OCI-LY1 (cell line): ENCODE results near the gene SELE.

Experiments
- H2AFZ ChIP-seq: fragments of 200-600 bp; sonication (generic), shearing (Covaris generic); 2 replicates; pipeline ENCODE4 v1.6.0; 2014; ENCODE audit warnings: antibody characterized with exemption, mild to moderate bottlenecking, low read length
- H3F3A ChIP-seq: fragments of 200-600 bp; sonication (generic), shearing (Covaris generic); 2 replicates; pipeline ENCODE4 v1.6.0; 2014; ENCODE audit warnings: mild to moderate bottlenecking, antibody characterized with exemption, low read length, moderate library complexity; ENCODE audit not compliant: insufficient read depth
- H3K27ac ChIP-seq: fragments of 200-600 bp; sonication (generic); 2 replicates; pipeline ENCODE4 v1.5.1; 2014; ENCODE audit warnings: low read length, mixed run types, mild to moderate bottlenecking, low read depth; ENCODE audit not compliant: poor library complexity, severe bottlenecking
- H3K27me3 ChIP-seq: fragments of 200-600 bp; sonication (generic); 2 replicates; pipeline ENCODE4 v1.6.0; 2014; ENCODE audit warnings: antibody characterized with exemption, mild to moderate bottlenecking, low read length, moderate library complexity; ENCODE audit not compliant: insufficient read depth
- H3K36me3 ChIP-seq: fragments of 200-600 bp; sonication (generic); 2 replicates; pipeline ENCODE4 v1.6.1; 2014; ENCODE audit warnings: mild to moderate bottlenecking, antibody characterized with exemption, low read length, moderate library complexity, mixed read lengths; ENCODE audit not compliant: insufficient read depth
- H3K4me1 ChIP-seq: fragments of 200-600 bp; sonication (generic); 2 replicates; pipeline ENCODE4 v1.5.1; 2014; ENCODE audit warnings: mild to moderate bottlenecking, low read length, moderate library complexity; ENCODE audit not compliant: insufficient read depth, severe bottlenecking
- H3K4me2 ChIP-seq: fragments of 200-600 bp; sonication (generic), shearing (Covaris generic); 2 replicates; pipeline ENCODE4 v1.6.1; 2014; ENCODE audit warnings: low read length
- H3K4me3 ChIP-seq: fragments of 200-600 bp; sonication (generic); 2 replicates; pipeline ENCODE4 v1.5.1; 2014; ENCODE audit warnings: low read length, low read depth, mild to moderate bottlenecking, mixed read lengths; ENCODE audit not compliant: poor library complexity, severe bottlenecking
- H3K79me2 ChIP-seq: fragments of 200-600 bp; shearing (Covaris generic); 2 replicates; pipeline ENCODE4 v1.6.1; 2016; ENCODE audit warnings: mixed run types, low read length, mixed read lengths; ENCODE audit not compliant: insufficient read depth
- H3K9ac ChIP-seq: fragments of 200-600 bp; sonication (generic), shearing (Covaris generic); 2 replicates; pipeline ENCODE4 v1.6.1; 2014; ENCODE audit warnings: mild to moderate bottlenecking, low read length, mixed read lengths
- H3K9me2 ChIP-seq: fragments of 200-600 bp; sonication (generic), shearing (Covaris generic); 2 replicates; pipeline ENCODE4 v1.6.1; 2014; ENCODE audit warnings: low read depth, mild to moderate bottlenecking, low read length, mixed read lengths
- H3K9me3 ChIP-seq: fragments of 200-600 bp; shearing (Covaris generic); 2 replicates; pipeline ENCODE4 v1.6.1; 2014; ENCODE audit warnings: low read length, mixed read lengths
- H4K20me1 ChIP-seq: fragments of 200-600 bp; sonication (generic), shearing (Covaris generic); 2 replicates; pipeline ENCODE4 v1.6.0; 2016; ENCODE audit warnings: mild to moderate bottlenecking, low read length; ENCODE audit not compliant: insufficient read depth
- CTCF ChIP-seq: fragments of 200-600 bp; sonication (generic), shearing (Covaris generic); IDR thresholded peaks from 2 replicates; pipeline ENCODE4 v1.5.1; 2017; ENCODE audit warnings: mild to moderate bottlenecking, antibody characterized with exemption, low read length, moderate library complexity, mixed read lengths
- EZH2 ChIP-seq: fragments of 200-600 bp; sonication (generic), shearing (Covaris generic); IDR thresholded peaks from 2 replicates; pipeline ENCODE4 v1.8.0; 2017; ENCODE audit warnings: borderline replicate concordance, mixed run types, mild to moderate bottlenecking, antibody characterized with exemption, low read length, moderate library complexity, mixed read lengths

Gene SELE

DNA sequence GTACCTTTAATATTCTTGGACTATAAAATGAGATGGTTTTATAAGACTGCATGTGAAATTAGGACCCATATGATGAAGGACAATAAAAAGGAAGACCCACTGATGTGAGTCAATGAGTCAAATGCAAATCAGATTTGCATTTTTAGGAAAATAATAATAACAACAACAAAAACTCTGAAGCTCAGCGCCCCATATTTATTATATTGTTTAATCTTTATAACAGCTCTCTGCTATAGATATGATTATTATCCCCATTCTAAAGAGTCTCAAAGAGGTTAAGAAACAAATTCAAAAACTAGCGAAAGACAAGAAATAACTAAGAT lies 21.6 kb downstream of the SELE start:
- Histone ChIP-seq H3K4me1 (peaks cover 35% of the 10 kb centered on the region), H3K27ac (no peak overlapping the region), H4K20me1 (no peaks in the 10 kb centered on the region), H3K79me2 (no peaks in the 10 kb centered on the region), H3K36me3 (no peaks in the 10 kb centered on the region; the same call in 1 of the 2 replicates), H3K4me3 (no peak overlapping the region), H3K9me2 (no peaks in the 10 kb centered on the region), H2AFZ (no peak overlapping the region), H3F3A (no peaks in the 10 kb centered on the region), H3K27me3 (no peaks in the 10 kb centered on the region), H3K4me2 (peak overlapping the region; percentile 66; the same call in 1 of the 2 replicates), H3K9ac (no peak overlapping the region), H3K9me3 (no peaks in the 10 kb centered on the region)
- TF ChIP-seq CTCF (no peak), EZH2 (no peak)

DNA sequence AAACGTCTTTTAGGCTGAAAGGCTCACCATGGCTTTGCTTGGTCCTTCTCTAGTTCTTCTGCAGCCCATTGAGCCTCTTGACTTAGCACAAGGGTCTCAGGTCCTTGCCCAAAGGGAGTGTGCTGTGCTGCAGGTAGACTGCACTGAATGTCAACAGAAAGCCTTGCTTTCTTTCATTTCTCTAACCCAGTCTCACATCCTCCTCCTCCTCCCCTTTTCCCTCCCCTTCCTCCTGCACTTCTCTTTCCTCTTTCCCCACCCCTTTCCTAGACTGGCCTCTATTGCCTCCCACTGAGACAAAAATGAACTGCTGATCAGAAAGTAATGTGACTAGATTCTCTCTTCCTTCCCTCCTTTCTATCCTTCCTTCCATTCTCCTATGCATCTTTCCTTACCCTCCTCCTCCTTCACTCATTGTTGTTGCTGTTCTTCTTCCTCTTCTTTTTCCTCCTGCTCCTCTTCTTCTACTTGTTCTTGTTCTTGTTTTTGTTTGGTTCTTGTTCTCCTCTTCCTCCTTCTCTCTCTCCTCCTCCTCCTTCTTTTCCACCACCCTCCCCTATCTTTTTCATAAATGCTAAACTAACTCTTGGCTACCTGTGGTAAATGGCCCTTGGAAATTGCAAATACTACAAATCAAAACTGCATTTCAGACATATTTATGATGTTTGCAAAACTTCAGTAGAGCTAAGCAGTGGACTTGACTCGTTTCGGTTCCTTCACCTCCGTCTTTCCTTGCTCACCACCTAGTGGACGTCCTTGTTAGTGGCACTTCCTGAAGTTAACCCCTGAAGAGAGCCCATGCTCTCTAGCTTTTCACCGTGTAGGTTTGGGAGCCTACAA lies 22.2 kb downstream of the SELE start, which contains the start of gene SELL:
Gene SELL (minus strand): TSS at position 152 of the 840 bp plus-strand sequence. CDS start 122 bp downstream, at position 30.
- H3K27ac ChIP-seq: peak within 1 kb of the TSS; percentile 23
- no peak within 1 kb of the TSS; the same call in 1 of the 2 replicates for H3K9ac ChIP-seq
- no peaks in the 10 kb centered on the region for H3K79me2 ChIP-seq
- no peaks in the 10 kb centered on the region for H3K9me3 ChIP-seq
- no peaks in the 10 kb centered on the region for H3K36me3 ChIP-seq
- no peaks in the 10 kb centered on the region for H4K20me1 ChIP-seq
- H3K27me3 ChIP-seq: no peaks in the 10 kb centered on the region
- H3K4me2 ChIP-seq: peak within 1 kb of the TSS; percentile 66
- H3K9me2 ChIP-seq: no peaks in the 10 kb centered on the region
- peak within 1 kb of the TSS; percentile 61 for H2AFZ ChIP-seq
- H3K4me1 ChIP-seq: peaks cover 35% of the 10 kb centered on the region
- H3K4me3 ChIP-seq: peak within 1 kb of the TSS; percentile 50
- H3F3A ChIP-seq: no peaks in the 10 kb centered on the region
- no peak for TF ChIP-seq EZH2
- peak; percentile 87 for TF ChIP-seq CTCF

GRCh38 chr1:169708647-169709046 lies 25.2 kb downstream of the SELE start:
- peak overlapping the region; percentile 39; the same call in 1 of the 2 replicates for H3K4me2 ChIP-seq
- H2AFZ ChIP-seq: 0 out of 2 replicates have a peak overlapping the region, but pooled peaks have one; percentile 4
- TF ChIP-seq EZH2: no peak
- TF ChIP-seq CTCF: no peak
- H3K4me1 ChIP-seq: peaks cover 37% of the 10 kb centered on the region
- no peak overlapping the region for H3K27ac ChIP-seq
- no peaks in the 10 kb centered on the region for H3K9me3 ChIP-seq
- H3K27me3 ChIP-seq: no peaks in the 10 kb centered on the region
- H3K9ac ChIP-seq: no peak overlapping the region; the same call in 1 of the 2 replicates
- H3F3A ChIP-seq: no peaks in the 10 kb centered on the region
- no peaks in the 10 kb centered on the region for H3K9me2 ChIP-seq
- no peaks in the 10 kb centered on the region for H3K79me2 ChIP-seq
- H3K36me3 ChIP-seq: no peaks in the 10 kb centered on the region
- peak overlapping the region; percentile 14 for H3K4me3 ChIP-seq
- H4K20me1 ChIP-seq: no peaks in the 10 kb centered on the region
